Mucosa of descending colon (tissue), 3 donors: ENCODE measurements around the gene VSX1. TPM values are rescaled to one million over a fixed set of nuclear protein-coding genes. Genes with fewer than 3 reads are reported as not detected.

Experiments used
- ATAC-seq: fragments of 200-7000 bp; cut with Tn5 transposase; one replicate; pipeline ENCODE4 v1.9.1; 2020; ENCODE audit warnings: mild to moderate bottlenecking, moderate library complexity
- DNase-seq, 3 donors: peaks; one replicate each; pipeline ENCODE4 v3.0.0-alpha.2; 2020
- H3K36me3 ChIP-seq: fragments of 200-600 bp; one replicate; pipeline ENCODE4 v1.8.0; 2021; ENCODE audit warnings: low read depth, mild to moderate bottlenecking
- H3K4me1 ChIP-seq: fragments of 200-600 bp; one replicate; pipeline ENCODE4 v1.8.0; 2021; ENCODE audit warnings: low read depth, mild to moderate bottlenecking
- H3K4me3 ChIP-seq: fragments of 200-600 bp; one replicate; pipeline ENCODE4 v1.8.0; 2021; ENCODE audit warnings: mild to moderate bottlenecking
- H3K9me3 ChIP-seq: fragments of 200-600 bp; one replicate; pipeline ENCODE4 v1.8.0; 2021; ENCODE audit warnings: mild to moderate bottlenecking
- CTCF ChIP-seq: fragments of 200-600 bp; IDR thresholded peaks from one replicate; pipeline ENCODE4 v1.8.0; 2022; ENCODE audit warnings: antibody characterized with exemption, mild to moderate bottlenecking
- intact Hi-C, 2 donors: fragments of 100-400 bp; cut with DNase I in 1 of 2; cut with micrococcal nuclease in 1 of 2; formaldehyde crosslinking; loops; one replicate each; pipeline versions ENCODE4 v1.11.0 to v1.11.1; 2022; cut with DNase I, micrococcal nuclease
- total RNA-seq, 3 donors: library from RNA; stranded (reverse); fragmentation: NEBNext Ultra II Directional in 2 of 3; extraction: Animal tissue kit (Norgen Biotek cat#: 25700) in 2 of 3; gene quantifications; one replicate each; pipeline versions ENCODE4 v1.2.1 to v1.2.4, GENCODE V29; 2021 to 2023
- donor health status: DM: no; HTN: no; CAD: no; lungs with moderate emphysema.
- donor health status: DM: no; HTN: no; CAD: no.
- donor health status: DM: no; HTN: yes; CAD: no.

VSX1 gene
- total RNA-seq, 3 donors from 2014 or later = 0.22 TPM; not detected in 2

- ATAC-seq (no peak), DNase-seq (peak in 1 of 3 donors; percentile 15)
- TF ChIP-seq CTCF = no peak
- Histone ChIP-seq H3K9me3 (no peaks in the 10 kb centered on the region), H3K36me3 (no peaks in the 10 kb centered on the region), H3K4me3 (no peak overlapping the region), H3K4me1 (peaks cover 7% of the 10 kb centered on the region)
- intact Hi-C loops = no loop called here
These were observed 20.0 kb downstream of the VSX1 start for GRCh38 chr20:25061821-25062530.

GRCh38 chr20:25061103-25061799, 20.7 kb downstream of the VSX1 start:
- DNase-seq (peak in 1 of 3 donors; percentile 26), ATAC-seq (no peak)
- Histone ChIP-seq H3K9me3 (no peaks in the 10 kb centered on the region), H3K36me3 (no peaks in the 10 kb centered on the region), H3K4me3 (no peak overlapping the region), H3K4me1 (peaks cover 12% of the 10 kb centered on the region)
- no peak for TF ChIP-seq CTCF
- intact Hi-C loops = no loop called here

- Histone ChIP-seq H3K4me3 (no peak overlapping the region), H3K9me3 (no peaks in the 10 kb centered on the region), H3K4me1 (peaks cover 16% of the 10 kb centered on the region), H3K36me3 (no peaks in the 10 kb centered on the region)
- DNase-seq (peak in 1 of 3 donors; percentile 24), ATAC-seq (no peak)
- TF ChIP-seq CTCF = no peak
- intact Hi-C loops = no loop called here
These were observed 22.0 kb downstream of the VSX1 start for GRCh38 chr20:25059866-25060465.

GRCh38 chr20:25058847-25059810, 22.8 kb downstream of the VSX1 start:
- DNase-seq = peak in 2 of 3 donors; percentile 36 to 58
- no peak for TF ChIP-seq CTCF
- ATAC-seq = no peak
- Histone ChIP-seq H3K36me3 (no peaks in the 10 kb centered on the region), H3K9me3 (no peaks in the 10 kb centered on the region), H3K4me1 (peaks cover 21% of the 10 kb centered on the region), H3K4me3 (peak overlapping the region; percentile 47)
- intact Hi-C loops = no loop called here
